GM12891 (cell line): ENCODE results near the gene SLC8A2.
"Not testable (repeated sequence)": the region's sequence is repeated elsewhere in the genome, so short reads cannot be mapped to it uniquely, and the experiment has no call there.

Experiments
- POLR2A ChIP-seq: IDR thresholded peaks from 2 replicates; pipeline ENCODE4 v1.6.1; 2011; ENCODE audit warnings: low read depth, low read length, control low read depth
- POLR2AphosphoS5 ChIP-seq: IDR thresholded peaks from 2 replicates; pipeline ENCODE4 v1.6.1; 2011; ENCODE audit warnings: low read depth, low read length, control low read depth
- SPI1 ChIP-seq: IDR thresholded peaks from 2 replicates; pipeline ENCODE4 v1.6.1; 2011; ENCODE audit warnings: low read depth, low read length, control low read depth
- TAF1 ChIP-seq: IDR thresholded peaks from 2 replicates; pipeline ENCODE4 v1.6.1; 2011; ENCODE audit warnings: low read depth, low read length, control low read depth

GRCh38 chr19:47386582-47386981 lies 85.1 kb downstream of the SLC8A2 start:
- TF ChIP-seq TAF1, POLR2AphosphoS5, POLR2A, SPI1: not testable (repeated sequence)
